Heart right ventricle (tissue), 16 donors: ENCODE data around the gene MEIOB. TPM values are rescaled to one million over a fixed set of nuclear protein-coding genes. Genes with fewer than 3 reads are reported as not detected.

Experiments used
- ATAC-seq, 8 donors: fragments of 200-7000 bp; cut with Tn5 transposase; one replicate each; pipeline ENCODE4 v1.9.1; 2020; ENCODE audit warnings: mild to moderate bottlenecking in 8 of 8, moderate library complexity in 8 of 8, moderate number of reproducible peaks in 1 of 8
- DNase-seq, 2 donors: peaks; one replicate each; pipeline ENCODE4 v3.0.0-alpha.2; 2020
- H3K27ac ChIP-seq, 10 donors: fragments of 200-600 bp; sonication (generic) in 2 of 10; one replicate each; pipeline versions ENCODE4 v1.5.0 to v1.8.0; 2020 to 2022; ENCODE audit warnings: mild to moderate bottlenecking in 3 of 10
- H3K27me3 ChIP-seq, 7 donors: fragments of 200-600 bp; one replicate each; pipeline ENCODE4 v1.8.0; 2021 to 2022; ENCODE audit warnings: mild to moderate bottlenecking in 2 of 7
- H3K36me3 ChIP-seq, 9 donors: fragments of 200-600 bp; sonication (generic) in 1 of 9; one replicate each; pipeline versions ENCODE4 v1.5.0 to v1.8.0; 2020 to 2022; ENCODE audit warnings: mild to moderate bottlenecking in 2 of 9
- H3K4me1 ChIP-seq, 9 donors: fragments of 200-600 bp; sonication (generic) in 1 of 9; one replicate each; pipeline versions ENCODE4 v1.5.0 to v1.8.0; 2020 to 2022; ENCODE audit warnings: mild to moderate bottlenecking in 4 of 9
- H3K4me3 ChIP-seq, 10 donors: fragments of 200-600 bp; sonication (generic) in 2 of 10; one replicate each; pipeline versions ENCODE4 v1.5.0 to v1.8.0; 2020 to 2022; ENCODE audit warnings: mild to moderate bottlenecking in 7 of 10, moderate library complexity in 2 of 10
- H3K9me3 ChIP-seq, 11 donors: fragments of 200-600 bp in 10 of 11; sonication (generic) in 2 of 11; one replicate each; pipeline versions ENCODE4 v1.5.0 to v1.8.0; 2013 to 2022; ENCODE audit warnings: mild to moderate bottlenecking in 2 of 11, control low read depth in 1 of 11, moderate library complexity in 1 of 11
- CTCF ChIP-seq, 9 donors: fragments of 200-600 bp; sonication (generic) in 2 of 9; IDR thresholded peaks; one replicate each; pipeline versions ENCODE4 v1.5.0 to v1.8.0; 2021 to 2022; ENCODE audit warnings: antibody characterized with exemption in 9 of 9, mild to moderate bottlenecking in 5 of 9, moderate library complexity in 1 of 9
- WGBS, 2 donors: extraction: QIAGEN DNeasy Blood & Tissue Kit; methylation state at CpG; one replicate each; pipeline ENCODE4 v1.1.7; 2013; ENCODE audit warnings: inconsistent platforms in 1 of 2; 5-methylcytosine and 5-hydroxymethylcytosine counted together
- intact Hi-C, 10 donors: fragments of 100-400 bp; cut with DNase I; formaldehyde crosslinking; loops; one replicate each; pipeline versions ENCODE4 v1.11.1 to v1.14.2; 2022
- polyA plus RNA-seq, 2 donors: library from polyadenylated mRNA; stranded (reverse); fragments of 200-250 nt; gene quantifications; one replicate each; pipeline ENCODE4 v1.2.3, GENCODE V29; 2013
- total RNA-seq, 10 donors: library from RNA; stranded (reverse); fragmentation: NEBNext Ultra II Directional in 3 of 10; extraction: Animal tissue kit (Norgen Biotek cat#: 25700) in 3 of 10; gene quantifications; one replicate each; pipeline versions ENCODE4 v1.2.1 to v1.2.4, GENCODE V29; 2021 to 2023
- donor health status: Arrhythmogenic right ventricular cardiomyopathy.
- donor health status: ischemic (EF 13 %, LVEDD 7.1; RV severe dilation, severe dysfunction).
- donor health status: healthy with polysubstance abuse.
- donor health status: DM: no; HTN: yes; CAD: no.
- donor health status: DM: no; HTN: no; CAD: no.
- donor health status: ischemic (EF 25% LVEDD 6.9; RV normal size, moderate dysfunction).
- donor health status: ischemic (EF 25% LVEDD 5.7; RV mildly dilated, moderate dysfunction).
- donor health status: healthy.
- donor health status: DM: yes; HTN: yes; CAD: no.
- donor health status: Ischemic cardiomyopathy.
- donor health status: ischemic (EF 35%, LVEDD 5.7; RV mildly dilated, moderate dysfunction).
- donor health status: nonischemic (EF 11% LVEDD 7.7; RV severe dilation, severe dysfunction).
- donor health status: DM: yes; HTN: yes; CAD: no.
- donor health status: PGD.
- donor health status: ischemic (EF 29% LVEDD 5.4; RV normal size, mild dysfunction).
- donor health status: nonischemic (EF 23%, LVEDD 6.1; RV moderate dilation, normal function).

MEIOB gene
- total and polyA plus RNA-seq, 12 donors, result not detected

GRCh38 chr16:1918351-1919326, 46.7 kb upstream of the MEIOB start, which contains the start of gene HS3ST6:
Gene HS3ST6, minus strand, starts transcription at chr16:1918415. Its CDS starts 92 bp downstream, at chr16:1918323.
- Histone ChIP-seq H3K4me1 (peaks cover 0 to 10% (median 4%) of the 10 kb centered on the region in 9 donors), H3K9me3 (no peaks in the 10 kb centered on the region), H3K27me3 (peaks cover 14 to 95% (median 94%) of the 10 kb centered on the region in 7 donors), H3K36me3 (no peaks in the 10 kb centered on the region), H3K4me3 (peak within 1 kb of the TSS in 2 of 10 donors; percentile 5 to 16), H3K27ac (no peak within 1 kb of the TSS)
- DNase-seq, result no peak
- 4 to 5% methylated on average over 54 to 62 of the region's 71 CpGs for WGBS, 2 donors
- ATAC-seq, result no peak
- intact Hi-C loops, result no loop called here
- no peak for TF ChIP-seq CTCF (IDR thresholded peaks at IDR 0.05)

- intact Hi-C loops, result no loop called here
- DNase-seq (no peak), ATAC-seq (no peak)
- no peaks in the 10 kb centered on the region for H3K9me3 ChIP-seq
- 1 to 2% methylated on average over 63 to 81 of the region's 81 CpGs for WGBS, 2 donors
- no peaks in the 10 kb centered on the region for H3K36me3 ChIP-seq
- no peak overlapping the region for H3K4me3 ChIP-seq
- no peak overlapping the region for H3K27ac ChIP-seq
- no peak for TF ChIP-seq CTCF (IDR thresholded peaks at IDR 0.05)
- peaks cover 14 to 95% (median 92%) of the 10 kb centered on the region in 7 donors for H3K27me3 ChIP-seq
- H3K4me1 ChIP-seq, result peaks cover 0 to 7% (median 0%) of the 10 kb centered on the region in 9 donors
Measured at GRCh38 chr16:1917665-1918350, 45.8 kb upstream of the MEIOB start.

GRCh38 chr16:1917056-1917664, 45.2 kb upstream of the MEIOB start:
- peaks cover 14 to 95% (median 86%) of the 10 kb centered on the region in 7 donors for H3K27me3 ChIP-seq

More at GRCh38 chr16:1917056-1917664, 45.2 kb upstream of the MEIOB start:
- no peak for DNase-seq
- ATAC-seq, result no peak
- TF ChIP-seq CTCF (IDR thresholded peaks at IDR 0.05), result no peak
- intact Hi-C loops, result no loop called here
- no peak overlapping the region for H3K4me3 ChIP-seq
- 6 to 7% methylated on average over 22 of the region's 22 CpGs for WGBS, 2 donors
- H3K36me3 ChIP-seq, result no peaks in the 10 kb centered on the region
- no peaks in the 10 kb centered on the region for H3K9me3 ChIP-seq
- peaks cover 0 to 7% (median 0%) of the 10 kb centered on the region in 9 donors for H3K4me1 ChIP-seq
- H3K27ac ChIP-seq, result no peak overlapping the region
